Hepatocyte (in vitro differentiated cells): Measurements from ENCODE around the gene MMP15. TPM values are rescaled to one million over a fixed set of nuclear protein-coding genes. Genes with fewer than 3 reads are reported as not detected.
"Not testable (repeated sequence)": the region's sequence is repeated elsewhere in the genome, so short reads cannot be mapped to it uniquely, and the experiment has no call there.

Experiments used
- DNase-seq: peaks from one replicate; pipeline ENCODE4 v3.0.0-alpha.2; 2016; ENCODE audit warnings: low spot score
- H2AFZ ChIP-seq: fragments of 200-600 bp; sonication (generic); 2 replicates; pipeline ENCODE4 v1.6.0; 2016; ENCODE audit warnings: antibody characterized with exemption, mild to moderate bottlenecking
- H3K27ac ChIP-seq: fragments of 200-600 bp; sonication (generic); 2 replicates; pipeline ENCODE4 v1.5.1; 2016; ENCODE audit warnings: mild to moderate bottlenecking
- H3K27me3 ChIP-seq: fragments of 200-600 bp; sonication (generic); 2 replicates; pipeline ENCODE4 v1.6.1; 2016
- H3K36me3 ChIP-seq: fragments of 200-600 bp; sonication (generic); replicated peaks from 2 replicates; pipeline ENCODE4 v1.5.1; 2016; ENCODE audit warnings: low read depth; ENCODE audit not compliant: insufficient read depth
- H3K4me1 ChIP-seq: fragments of 200-600 bp; sonication (generic); 2 replicates; pipeline ENCODE4 v1.5.1; 2016; ENCODE audit warnings: mild to moderate bottlenecking, moderate library complexity; ENCODE audit not compliant: insufficient read depth
- H3K4me2 ChIP-seq: fragments of 200-600 bp; sonication (generic); 2 replicates; pipeline ENCODE4 v1.6.0; 2016
- H3K4me3 ChIP-seq: fragments of 200-600 bp; sonication (generic); 2 replicates; pipeline ENCODE4 v1.5.1; 2016; ENCODE audit warnings: mild to moderate bottlenecking
- H3K79me2 ChIP-seq: fragments of 200-600 bp; sonication (generic); 2 replicates; pipeline ENCODE4 v1.6.0; 2017; ENCODE audit warnings: mild to moderate bottlenecking
- H3K9me2 ChIP-seq: fragments of 200-600 bp; sonication (generic); replicated peaks from 2 replicates; pipeline ENCODE4 v1.6.0; 2017; ENCODE audit warnings: mild to moderate bottlenecking; ENCODE audit not compliant: insufficient read depth
- H3K9me3 ChIP-seq: fragments of 200-600 bp; sonication (generic); 2 replicates; pipeline ENCODE4 v1.5.1; 2016; ENCODE audit warnings: low read depth, mild to moderate bottlenecking
- H4K20me1 ChIP-seq: fragments of 200-600 bp; sonication (generic); 2 replicates; pipeline ENCODE4 v1.6.0; 2016; ENCODE audit warnings: mild to moderate bottlenecking; ENCODE audit not compliant: insufficient read depth, poor library complexity, severe bottlenecking
- CTCF ChIP-seq: fragments of 200-600 bp; sonication (generic); IDR thresholded peaks from 2 replicates; pipeline ENCODE4 v1.5.1; 2016; ENCODE audit warnings: antibody characterized with exemption, mild to moderate bottlenecking; ENCODE audit not compliant: poor library complexity
- EZH2 ChIP-seq: fragments of 200-600 bp; sonication (generic); IDR thresholded peaks from 2 replicates; pipeline ENCODE4 v1.6.1; 2016; ENCODE audit warnings: antibody characterized with exemption, mild to moderate bottlenecking, borderline replicate concordance
- EZH2phosphoT487 ChIP-seq: fragments of 200-600 bp; sonication (generic); IDR thresholded peaks from one replicate; pipeline ENCODE4 v1.6.1; 2018; ENCODE audit warnings: antibody characterized with exemption, mild to moderate bottlenecking, low read depth, moderate library complexity; ENCODE audit not compliant: unreplicated experiment, severe bottlenecking
- WGBS: methylation state at CpG from one replicate; pipeline ENCODE4 v1.1.6; 2016; ENCODE audit warnings: low lambda C conversion rate; ENCODE audit errors: missing lambda C conversion rate; 5-methylcytosine and 5-hydroxymethylcytosine counted together
- polyA plus RNA-seq: library from polyadenylated mRNA; unstranded; fragments of >200 nt; fragmentation: Nextera tagmentation; extraction: Ambion mirVana; gene quantifications from 2 replicates; pipeline ENCODE4 v1.2.1, GENCODE V29; 2016
- small RNA-seq: library from RNA; depleted of rRNA; stranded (forward); fragments of <200 nt; gene quantifications from one replicate; pipeline ENCODE3, GENCODE V24; 2014
- total RNA-seq: library from RNA; depleted of rRNA; stranded (reverse); fragments of >200 nt; gene quantifications from 2 replicates; pipeline ENCODE4 v1.2.3, GENCODE V29; 2014

MMP15 gene
- total and polyA plus RNA-seq, 2 experiments from 2014 or later, result 39.0 to 56.1 TPM

DNA sequence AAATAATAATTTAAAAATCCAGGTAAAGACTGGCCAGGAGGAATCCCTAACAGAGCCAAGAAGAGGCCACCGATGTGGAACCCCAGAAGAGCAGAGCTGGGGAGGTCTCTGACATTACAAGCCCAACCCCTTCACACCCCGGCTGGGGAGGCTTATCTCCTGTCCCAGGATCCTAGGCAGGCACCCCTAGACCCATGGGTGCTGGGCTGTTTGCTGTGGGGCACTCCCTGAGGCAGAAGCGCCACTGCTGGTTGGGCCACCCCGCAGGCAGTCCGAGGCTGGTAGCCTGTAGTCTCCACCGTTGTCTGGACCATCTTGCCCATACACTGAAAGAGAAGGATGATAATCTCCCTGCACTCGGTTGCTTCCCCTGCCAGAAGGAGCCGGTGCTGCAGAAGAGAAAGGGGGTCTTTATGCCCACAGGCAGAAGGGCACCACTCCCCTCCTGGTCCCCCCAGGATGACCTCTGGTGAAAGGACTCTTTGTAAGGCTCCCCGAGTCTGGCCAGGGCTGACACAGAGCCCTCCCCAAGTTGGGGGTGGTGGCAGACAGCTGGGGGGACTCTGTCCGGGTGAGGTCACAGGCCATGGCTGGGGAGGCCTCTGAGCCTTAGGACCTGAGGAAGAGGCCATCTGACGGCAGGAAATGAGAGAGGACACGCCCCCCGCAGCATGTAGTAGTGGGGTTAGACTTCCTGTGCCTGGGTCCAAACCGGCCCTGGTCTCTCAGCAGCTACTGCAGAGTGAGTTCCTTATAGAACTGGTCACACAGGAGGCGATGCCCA, 69.4 kb downstream of the MMP15 start:
- Histone ChIP-seq H4K20me1 (no peaks in the 10 kb centered on the region), H3K4me2 (no peak overlapping the region), H3K27ac (no peak overlapping the region), H3K36me3 (no peaks in the 10 kb centered on the region), H3K4me3 (no peak overlapping the region), H3K9me2 (no peaks in the 10 kb centered on the region), H3K9me3 (no peaks in the 10 kb centered on the region), H3K27me3 (no peaks in the 10 kb centered on the region), H3K4me1 (no peaks in the 10 kb centered on the region), H2AFZ (no peak overlapping the region), H3K79me2 (no peaks in the 10 kb centered on the region)
- DNase-seq, result no peak
- TF ChIP-seq EZH2 (no peak), CTCF (no peak), EZH2phosphoT487 (no peak)
- WGBS, result 90% methylated on average over 15 of the region's 15 CpGs

- H3K4me1 ChIP-seq, H3K9me3 ChIP-seq, H3K27ac ChIP-seq, H3K4me2 ChIP-seq, H3K79me2 ChIP-seq, H3K4me3 ChIP-seq, H3K36me3 ChIP-seq, H4K20me1 ChIP-seq, H3K9me2 ChIP-seq, H2AFZ ChIP-seq, H3K27me3 ChIP-seq, DNase-seq: not testable (repeated sequence)
- 79% methylated on average over 6 of the region's 6 CpGs for WGBS
Observed at GRCh38 chr16:58095575-58095960, 70.0 kb downstream of the MMP15 start.

DNA sequence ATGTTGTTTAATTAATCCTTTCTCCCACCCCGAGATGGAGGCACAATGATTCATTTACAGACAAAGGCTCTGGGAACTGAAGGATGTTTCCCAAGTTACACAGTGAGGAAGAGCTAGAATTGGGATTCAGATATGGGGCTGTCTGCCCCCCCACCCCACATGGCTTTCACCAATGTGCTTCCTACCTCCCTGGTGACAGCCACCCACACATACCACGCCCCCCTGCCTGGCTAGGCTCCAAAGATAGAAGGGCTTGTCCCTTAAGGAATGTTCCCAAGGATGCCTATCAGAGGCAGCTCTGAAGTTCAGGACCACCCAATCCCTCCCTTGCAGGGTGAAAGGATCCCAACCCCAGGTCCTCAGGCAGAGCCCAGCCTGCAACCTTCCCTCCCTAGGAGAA, 70.7 kb downstream of the MMP15 start:
- Histone ChIP-seq H3K79me2 (no peaks in the 10 kb centered on the region), H3K36me3 (no peaks in the 10 kb centered on the region), H4K20me1 (no peaks in the 10 kb centered on the region), H3K9me2 (no peaks in the 10 kb centered on the region), H2AFZ (no peak overlapping the region), H3K27me3 (no peaks in the 10 kb centered on the region), H3K9me3 (no peaks in the 10 kb centered on the region), H3K4me2 (no peak overlapping the region), H3K4me1 (no peaks in the 10 kb centered on the region), H3K4me3 (no peak overlapping the region), H3K27ac (no peak overlapping the region)
- 81% methylated on average over 2 of the region's 2 CpGs for WGBS
- TF ChIP-seq EZH2 (no peak), EZH2phosphoT487 (no peak), CTCF (no peak)
- no peak for DNase-seq

Small RNA genes lying within 50 kb of the gene (small RNA-seq; reads per million reads assigned to genes)
- not detected for gene RF00019

Other genes with a start within 250 kb of the MMP15 start
- 41.4 and 49.7 TPM in 2 replicates for gene KIFC3, start 223.3 kb upstream of the MMP15 start, total RNA-seq
- 55.3 and 66.5 TPM in 2 replicates for gene KIFC3, start 223.3 kb upstream of the MMP15 start, polyA plus RNA-seq
- not detected in 2 replicates for gene CNGB1, start 54.6 kb upstream of the MMP15 start, total RNA-seq
- not detected in 2 replicates for gene CNGB1, start 54.6 kb upstream of the MMP15 start, polyA plus RNA-seq
- gene ZNF319, start 25.1 kb upstream of the MMP15 start, total RNA-seq, result 4.0 and 5.3 TPM in 2 replicates
- gene ZNF319, start 25.1 kb upstream of the MMP15 start, polyA plus RNA-seq, result 5.2 and 8.3 TPM in 2 replicates
- 17.6 and 18.2 TPM in 2 replicates for gene USB1, start 24.3 kb upstream of the MMP15 start, total RNA-seq
- 45.3 and 47.7 TPM in 2 replicates for gene USB1, start 24.3 kb upstream of the MMP15 start, polyA plus RNA-seq
- 71.2 and 71.6 TPM in 2 replicates for gene CFAP20, start 103.6 kb downstream of the MMP15 start, total RNA-seq
- gene CFAP20, start 103.6 kb downstream of the MMP15 start, polyA plus RNA-seq, result 74.6 and 78.1 TPM in 2 replicates
- gene CSNK2A2, start 172.4 kb downstream of the MMP15 start, total RNA-seq, result 51.5 and 58.0 TPM in 2 replicates
- gene CSNK2A2, start 172.4 kb downstream of the MMP15 start, polyA plus RNA-seq, result 21.7 and 23.4 TPM in 2 replicates